Gastrocnemius medialis (tissue), 4 donors: ENCODE measurements around the gene SORT1.

ENCODE experiments used
- CTCF ChIP-seq, 5 experiments: fragments of 450-650 bp in 3 of 5; fragments of 200-600 bp in 2 of 5; sonication (generic) in 2 of 5; IDR thresholded peaks in 4 of 5; conservative IDR thresholded peaks in 1 of 5; 1 replicate in 4 of 5; 2 replicates in 1 of 5; pipeline ENCODE4 v1.5.1; 2016 to 2019; ENCODE audit warnings: antibody characterized with exemption in 5 of 5, mild to moderate bottlenecking in 3 of 5, moderate library complexity in 3 of 5
- POLR2A ChIP-seq, 2 donors: fragments of 450-650 bp; IDR thresholded peaks; one replicate each; pipeline ENCODE4 v1.6.1; 2017; ENCODE audit warnings: antibody characterized with exemption in 2 of 2, mild to moderate bottlenecking in 2 of 2, moderate library complexity in 2 of 2

- no peak for TF ChIP-seq CTCF (IDR thresholded peaks at IDR 0.05 in 4 of 5, conservative IDR thresholded peaks at IDR 0.05 in 1 of 5)
- no peak for TF ChIP-seq POLR2A (IDR thresholded peaks at IDR 0.05)
Measured at GRCh38 chr1:109335091-109335490, 62.6 kb downstream of the SORT1 start.
